Muscle of back (tissue), 11 donors: ENCODE measurements around the gene JAG2. TPM values are rescaled to one million over a fixed set of nuclear protein-coding genes. Genes with fewer than 3 reads are reported as not detected.

ENCODE experiments used
- DNase-seq, 3 donors: peaks; one replicate each; pipeline versions ENCODE4 v3.0.0 to v3.0.0-alpha.2; 2013
- polyA plus RNA-seq, 10 donors: library from polyadenylated mRNA; unstranded; fragments of 120-200 nt; gene quantifications; one replicate each; pipeline ENCODE4 v1.2.1, GENCODE V29; 2013; ENCODE audit not compliant: insufficient read length in 10 of 10

Gene JAG2
- polyA plus RNA-seq, 10 donors, result 21.8 to 51.2 (median 35.0) TPM

GRCh38 chr14:105204206-105204930 is 35.8 kb upstream of the JAG2 start:
- DNase-seq, result peak in 1 of 3 donors; percentile 47

DNA sequence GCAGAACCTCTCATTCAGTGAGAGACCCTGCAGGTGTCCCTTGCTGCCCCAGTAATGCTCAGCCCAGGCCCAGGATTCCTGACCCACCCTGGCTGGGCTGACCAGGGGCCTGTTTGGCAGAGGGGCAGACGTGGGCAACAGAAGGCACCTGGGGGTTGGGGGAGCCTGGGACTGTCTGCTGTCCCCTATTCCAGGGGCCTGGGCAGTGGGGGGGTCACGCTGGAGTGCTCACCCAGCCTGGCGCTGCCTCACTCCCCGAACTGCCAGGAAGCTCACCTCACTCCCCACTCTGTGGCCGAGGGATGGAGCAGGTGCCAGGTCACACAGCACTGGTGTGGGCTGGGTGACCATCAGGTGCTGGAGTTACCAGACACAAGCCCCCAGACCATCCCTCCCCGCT is 35.1 kb upstream of the JAG2 start:
- DNase-seq, result no peak

GRCh38 chr14:105203057-105203531 is 34.5 kb upstream of the JAG2 start:
- DNase-seq, result peak in 2 of 3 donors; percentile 56 to 84

DNA sequence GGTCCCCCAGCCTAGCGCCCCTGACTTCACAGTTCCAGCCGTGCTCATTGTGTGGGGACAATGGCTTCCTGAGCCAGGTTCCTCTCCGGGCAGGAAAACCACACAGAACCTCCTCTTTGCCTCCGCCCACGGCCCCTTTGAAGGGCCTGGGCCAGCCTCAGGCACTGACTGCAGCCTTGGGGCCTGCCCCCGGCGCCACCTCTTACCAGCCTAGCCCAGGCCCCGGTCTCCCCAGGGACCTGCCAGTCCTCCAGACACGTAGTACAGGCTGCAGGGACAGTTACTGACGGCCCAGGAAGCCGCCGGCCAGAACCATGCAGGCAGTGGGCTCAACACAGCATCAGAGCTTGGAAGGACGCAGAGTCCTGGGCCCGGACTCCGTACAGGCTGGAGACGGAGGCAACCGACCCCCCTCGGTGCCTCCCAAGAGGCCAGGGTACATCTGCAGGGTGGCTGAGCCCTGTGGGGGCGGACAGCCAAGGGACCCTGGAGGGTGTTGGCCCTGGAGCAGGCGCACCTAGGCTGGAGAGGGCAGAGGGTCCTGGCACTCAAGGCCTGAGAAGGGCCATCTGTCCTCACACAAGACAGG is 33.4 kb upstream of the JAG2 start:
- peak in 1 of 3 donors; percentile 51 for DNase-seq

- DNase-seq, result no peak
Observed at GRCh38 chr14:105201156-105201924, 32.8 kb upstream of the JAG2 start.

GRCh38 chr14:105200641-105201040 is 32.1 kb upstream of the JAG2 start:
- DNase-seq, result peak in 1 of 3 donors; percentile 53

DNA sequence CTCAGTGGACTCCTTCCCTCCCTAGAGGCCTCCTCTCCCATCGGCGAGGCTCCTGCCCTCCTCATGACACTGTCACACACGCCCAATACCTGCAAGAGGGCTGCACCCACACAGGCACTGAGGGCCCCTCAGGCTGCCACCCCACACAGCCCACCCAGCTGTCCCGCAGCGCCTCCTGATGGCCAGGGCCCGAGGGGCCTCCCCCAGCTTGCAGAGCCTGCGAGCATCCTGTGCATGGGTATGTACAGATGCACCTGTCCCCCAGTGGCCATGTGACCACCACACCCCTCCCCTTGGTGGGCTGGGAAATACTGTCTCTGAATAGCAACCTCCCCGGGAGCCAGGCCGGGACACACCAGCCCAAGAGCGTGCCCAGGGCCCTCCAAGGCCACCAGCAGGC is 31.5 kb upstream of the JAG2 start:
- no peak for DNase-seq

DNA sequence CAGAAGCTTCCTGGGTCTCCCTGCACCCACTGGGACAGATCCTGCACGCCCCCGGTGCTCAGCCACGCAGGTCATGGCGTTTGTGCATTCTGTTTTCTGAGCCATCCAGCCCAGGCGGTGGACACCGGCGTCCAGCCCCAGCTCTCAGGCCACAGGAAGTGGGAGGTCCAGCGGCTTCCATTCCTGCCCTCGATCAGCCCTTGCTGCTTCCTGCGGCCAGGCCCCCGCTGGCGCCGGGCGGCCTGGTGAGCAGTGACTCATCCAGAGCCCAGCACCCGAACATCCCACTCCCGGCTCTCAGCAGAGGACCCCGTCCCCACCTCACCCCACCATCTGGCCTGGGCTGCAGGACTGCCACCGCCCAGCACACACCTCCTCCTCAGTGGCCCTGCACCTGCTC is 30.5 kb upstream of the JAG2 start:
- DNase-seq, result no peak

- no peak for DNase-seq
Observed at GRCh38 chr14:105198588-105198987, 30.0 kb upstream of the JAG2 start.

GRCh38 chr14:105197211-105197641 is 28.6 kb upstream of the JAG2 start:
- peak; percentile 53 to 93 (median 87) for DNase-seq

GRCh38 chr14:105196265-105196960 is 27.8 kb upstream of the JAG2 start:
- DNase-seq, result peak in 1 of 3 donors; percentile 72

DNA sequence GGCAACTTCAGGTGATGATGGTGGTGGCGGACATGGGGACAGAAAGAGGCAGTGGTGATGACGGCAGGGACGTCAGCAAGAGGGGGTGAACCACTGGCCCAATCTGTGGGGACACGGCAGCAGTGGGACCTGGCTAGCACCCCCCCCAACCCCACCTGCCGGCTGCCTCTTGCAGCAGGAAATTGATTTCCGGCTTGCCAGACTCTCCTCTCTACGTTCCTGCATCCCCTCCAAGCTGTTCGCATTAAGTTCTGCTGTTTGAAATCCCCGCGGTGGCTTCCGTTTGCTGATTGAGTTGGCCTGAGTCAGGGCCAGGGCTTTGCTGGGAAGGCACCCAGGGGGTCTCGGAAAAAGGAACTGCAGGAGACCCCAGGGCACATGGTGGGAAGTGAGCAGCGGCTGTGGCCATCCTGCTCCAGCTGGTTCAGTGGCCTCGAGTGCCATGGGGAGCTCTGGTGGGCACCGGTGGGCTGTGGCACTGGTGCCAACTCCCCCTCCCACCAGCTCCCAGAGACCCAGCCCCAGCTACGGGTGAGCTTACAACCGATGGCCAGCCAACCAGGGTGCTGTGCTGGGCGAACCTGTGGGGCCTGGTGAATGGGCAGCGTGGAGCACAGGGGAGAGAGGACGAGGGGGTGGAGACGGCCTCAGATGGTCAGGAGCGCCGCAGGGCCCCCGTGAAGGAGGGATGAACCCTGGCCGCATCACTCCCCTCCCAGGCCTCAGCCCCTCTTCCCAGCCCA is 27.1 kb upstream of the JAG2 start:
- DNase-seq, result peak in 1 of 3 donors; percentile 63

DNA sequence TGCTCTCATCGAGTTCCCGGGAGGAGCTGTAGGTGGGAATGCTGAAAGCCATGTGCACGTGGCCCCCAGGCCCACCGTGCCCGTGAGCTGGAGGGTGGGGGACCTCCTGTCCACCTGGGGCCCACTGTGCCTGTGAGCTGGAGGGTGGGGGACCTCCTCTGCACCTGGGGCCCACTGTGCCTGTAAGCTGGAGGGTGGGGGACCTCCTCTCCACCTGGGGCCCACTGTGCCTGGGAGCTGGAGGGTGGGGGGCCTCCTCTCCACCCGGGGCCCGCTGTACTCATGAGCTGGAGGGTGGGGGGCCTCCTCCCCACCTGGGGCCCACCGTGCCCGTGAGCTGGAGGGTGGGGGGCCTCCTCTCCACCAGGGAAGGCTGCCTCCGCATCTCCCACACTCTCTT is 26.5 kb upstream of the JAG2 start:
- no peak for DNase-seq

- DNase-seq, result no peak
Observed at GRCh38 chr14:105193916-105194782, 25.6 kb upstream of the JAG2 start.

- DNase-seq, result no peak
Observed at GRCh38 chr14:105192866-105193731, 24.5 kb upstream of the JAG2 start.

- no peak for DNase-seq
Observed at GRCh38 chr14:105187935-105188524, 19.5 kb upstream of the JAG2 start.

DNA sequence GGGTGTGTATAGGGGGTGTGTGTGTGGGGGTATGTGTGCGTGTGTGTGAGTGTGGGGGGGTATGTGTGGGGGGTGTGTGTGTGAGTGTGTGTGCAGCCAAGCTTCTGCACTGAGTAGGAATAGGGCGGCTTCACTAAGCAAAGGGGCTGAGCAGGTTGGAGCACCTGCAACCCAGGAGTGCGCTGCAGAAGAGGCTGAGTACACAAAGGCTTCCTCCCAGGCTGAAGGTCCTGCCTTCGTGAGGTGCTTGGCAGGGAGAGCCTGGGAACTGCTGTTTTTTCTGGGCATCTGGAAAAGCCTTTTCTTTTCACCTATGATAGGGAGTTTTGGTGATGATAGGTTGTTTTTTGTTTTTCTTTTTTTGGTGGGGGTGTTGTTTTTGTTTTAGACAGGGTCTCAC is 18.5 kb upstream of the JAG2 start:
- no peak for DNase-seq

GRCh38 chr14:105185973-105186372 is 17.4 kb upstream of the JAG2 start:
- DNase-seq, result no peak

- no peak for DNase-seq
Observed at GRCh38 chr14:105185001-105185400, 16.4 kb upstream of the JAG2 start.
